Tibial nerve (tissue), 4 donors: Measurements from ENCODE around the gene SP2. TPM values are rescaled to one million over a fixed set of nuclear protein-coding genes. Genes with fewer than 3 reads are reported as not detected.
A peak's percentile ranks its signal among the peaks of the same experiment; 100 is the strongest.

Source experiments
- DNase-seq, 2 donors: peaks; one replicate each; pipeline ENCODE4 v3.0.0-alpha.2; 2019; ENCODE audit warnings: low spot score in 2 of 2
- H3K27ac ChIP-seq, 4 donors: fragments of 200-600 bp; sonication (generic) in 3 of 4; one replicate each; pipeline ENCODE4 v1.5.1; 2017 to 2019; ENCODE audit warnings: mild to moderate bottlenecking in 1 of 4
- H3K27me3 ChIP-seq, 2 donors: fragments of 200-600 bp; sonication (generic) in 1 of 2; one replicate each; pipeline versions ENCODE4 v1.5.1 to v1.6.0; 2017 to 2019
- H3K36me3 ChIP-seq, 3 donors: fragments of 200-600 bp; sonication (generic); one replicate each; pipeline ENCODE4 v1.5.1; 2018 to 2019
- H3K4me1 ChIP-seq, 4 donors: fragments of 200-600 bp; sonication (generic) in 3 of 4; one replicate each; pipeline ENCODE4 v1.5.1; 2017 to 2019
- H3K4me3 ChIP-seq, 4 donors: fragments of 200-600 bp; sonication (generic) in 3 of 4; one replicate each; pipeline ENCODE4 v1.5.1; 2017 to 2019; ENCODE audit warnings: mild to moderate bottlenecking in 1 of 4, moderate library complexity in 1 of 4
- H3K9me3 ChIP-seq, 4 donors: fragments of 200-600 bp; sonication (generic) in 3 of 4; one replicate each; pipeline ENCODE4 v1.5.1; 2017 to 2019
- CTCF ChIP-seq, 5 experiments: fragments of 200-600 bp in 3 of 5; fragments of 450-650 bp in 2 of 5; sonication (generic) in 3 of 5; IDR thresholded peaks; one replicate each; pipeline ENCODE4 v1.5.1; 2016 to 2019; ENCODE audit warnings: antibody characterized with exemption in 5 of 5, mild to moderate bottlenecking in 3 of 5, moderate library complexity in 2 of 5
- EP300 ChIP-seq, 2 donors: sonication (generic); formaldehyde crosslinking; IDR thresholded peaks; one replicate each; pipeline ENCODE4 v1.6.1; 2017; ENCODE audit warnings: antibody characterized with exemption in 2 of 2, mild to moderate bottlenecking in 1 of 2
- POLR2A ChIP-seq, 2 donors: fragments of 450-650 bp; IDR thresholded peaks; one replicate each; pipeline ENCODE4 v1.6.1; 2017; ENCODE audit warnings: antibody characterized with exemption in 2 of 2, mild to moderate bottlenecking in 2 of 2, moderate library complexity in 2 of 2
- WGBS, 2 donors: methylation state at CpG; one replicate each; pipeline ENCODE4 v1.1.5; 2018; 5-methylcytosine and 5-hydroxymethylcytosine counted together
- total RNA-seq, 4 donors: library from RNA; depleted of rRNA; stranded (reverse); fragments of >200 nt; gene quantifications; one replicate each; pipeline ENCODE4 v1.1.0, GENCODE V29; 2016

Gene SP2
- total RNA-seq, 4 donors from 2014 or later = 5.9 to 7.2 (median 7.1) TPM

GRCh38 chr17:47894498-47895346 is 1.3 kb upstream of the SP2 start:
- peaks cover 0 to 45% (median 24%) of the 10 kb centered on the region in 4 donors for H3K4me1 ChIP-seq
- peak overlapping the region; percentile 58 to 94 (median 80) for H3K4me3 ChIP-seq
- H3K27ac ChIP-seq = peak overlapping the region; percentile 83 to 100 (median 92)
- TF ChIP-seq POLR2A (IDR thresholded peaks at IDR 0.05) (no peak), CTCF (IDR thresholded peaks at IDR 0.05) (no peak), EP300 (IDR thresholded peaks at IDR 0.05) (no peak)
- H3K9me3 ChIP-seq = no peaks in the 10 kb centered on the region
- WGBS, 2 donors = 38% methylated on average over 11 of the region's 11 CpGs
- no peaks in the 10 kb centered on the region for H3K36me3 ChIP-seq
- no peaks in the 10 kb centered on the region for H3K27me3 ChIP-seq
- DNase-seq = no peak

GRCh38 chr17:47895347-47895855 is 635 bp upstream of the SP2 start:
- H3K27me3 ChIP-seq = no peaks in the 10 kb centered on the region
- DNase-seq = no peak
- TF ChIP-seq EP300 (IDR thresholded peaks at IDR 0.05) (peak in 1 of 2 donors; percentile 97), POLR2A (IDR thresholded peaks at IDR 0.05) (peak; percentile 75 to 92), CTCF (IDR thresholded peaks at IDR 0.05) (no peak)
- WGBS, 2 donors = 0 to 3% methylated on average over 22 to 25 of the region's 25 CpGs
- peak overlapping the region; percentile 83 to 100 (median 92) for H3K27ac ChIP-seq
- H3K9me3 ChIP-seq = no peaks in the 10 kb centered on the region
- no peaks in the 10 kb centered on the region for H3K36me3 ChIP-seq
- peak overlapping the region; percentile 58 to 94 (median 80) for H3K4me3 ChIP-seq
- H3K4me1 ChIP-seq = peaks cover 0 to 52% (median 27%) of the 10 kb centered on the region in 4 donors

GRCh38 chr17:47896672-47897490 is 845 bp downstream of the SP2 start:
- TF ChIP-seq POLR2A (IDR thresholded peaks at IDR 0.05) = no peak
- TF ChIP-seq CTCF (IDR thresholded peaks at IDR 0.05) = no peak
- TF ChIP-seq EP300 (IDR thresholded peaks at IDR 0.05) = peak in 1 of 2 donors; percentile 63
- H3K9me3 ChIP-seq = no peaks in the 10 kb centered on the region
- 2 to 3% methylated on average over 16 to 22 of the region's 22 CpGs for WGBS, 2 donors
- DNase-seq = no peak
- H3K4me3 ChIP-seq = peak overlapping the region; percentile 61 to 97 (median 90)
- H3K27me3 ChIP-seq = no peaks in the 10 kb centered on the region
- peak overlapping the region; percentile 94 to 100 (median 100) for H3K27ac ChIP-seq
- H3K4me1 ChIP-seq = peaks cover 0 to 67% (median 32%) of the 10 kb centered on the region in 4 donors
- H3K36me3 ChIP-seq = peaks cover 0 to 3% (median 0%) of the 10 kb centered on the region in 3 donors

- DNase-seq = no peak
- Histone ChIP-seq H3K4me3 (peak overlapping the region in 2 of 4 donors; percentile 94 to 97), H3K27ac (peak overlapping the region in 2 of 4 donors; percentile 94 to 100), H3K36me3 (peaks cover 0 to 3% (median 0%) of the 10 kb centered on the region in 3 donors), H3K27me3 (no peaks in the 10 kb centered on the region), H3K4me1 (peaks cover 0 to 74% (median 32%) of the 10 kb centered on the region in 4 donors), H3K9me3 (no peaks in the 10 kb centered on the region)
- no peak for TF ChIP-seq POLR2A (IDR thresholded peaks at IDR 0.05)
- 21 to 37% methylated on average over 5 of the region's 5 CpGs for WGBS, 2 donors
Measured at GRCh38 chr17:47897561-47897960, 1.5 kb downstream of the SP2 start.

GRCh38 chr17:47898241-47898640 is 2.2 kb downstream of the SP2 start:
- no peak overlapping the region for H3K4me3 ChIP-seq
- DNase-seq = no peak
- peak overlapping the region in 2 of 4 donors; percentile 94 to 100 for H3K27ac ChIP-seq
- no peaks in the 10 kb centered on the region for H3K27me3 ChIP-seq
- no peaks in the 10 kb centered on the region for H3K9me3 ChIP-seq
- H3K36me3 ChIP-seq = peaks cover 0 to 3% (median 0%) of the 10 kb centered on the region in 3 donors
- H3K4me1 ChIP-seq = peaks cover 0 to 79% (median 32%) of the 10 kb centered on the region in 4 donors
- TF ChIP-seq EP300 (IDR thresholded peaks at IDR 0.05) = no peak
- no peak for TF ChIP-seq CTCF (IDR thresholded peaks at IDR 0.05)
- no peak for TF ChIP-seq POLR2A (IDR thresholded peaks at IDR 0.05)
